Testis (tissue), 3 donors: Measurements from ENCODE around the gene LTV1. TPM values are rescaled to one million over a fixed set of nuclear protein-coding genes. Genes with fewer than 3 reads are reported as not detected.
"Not testable (repeated sequence)": the region's sequence is repeated elsewhere in the genome, so short reads cannot be mapped to it uniquely, and the experiment has no call there.

Experiments used
- DNase-seq: peaks from one replicate; pipeline ENCODE4 v3.0.0-alpha.2; 2019
- H3K27ac ChIP-seq, 2 donors: fragments of 200-600 bp; sonication (generic); one replicate each; pipeline ENCODE4 v1.5.1; 2019
- H3K27me3 ChIP-seq: fragments of 200-600 bp; sonication (generic); one replicate; pipeline ENCODE4 v1.5.1; 2019
- H3K36me3 ChIP-seq: fragments of 200-600 bp; sonication (generic); one replicate; pipeline ENCODE4 v1.5.1; 2017; ENCODE audit warnings: low read depth; ENCODE audit errors: missing control alignments
- H3K4me1 ChIP-seq: fragments of 200-600 bp; sonication (generic); one replicate; pipeline ENCODE4 v1.5.1; 2019
- H3K4me3 ChIP-seq, 2 donors: fragments of 200-600 bp; sonication (generic); one replicate each; pipeline ENCODE4 v1.5.1; 2017 to 2019
- H3K9me3 ChIP-seq: fragments of 200-600 bp; sonication (generic); one replicate; pipeline ENCODE4 v1.5.1; 2017
- POLR2A ChIP-seq: fragments of 450-650 bp; IDR thresholded peaks from one replicate; pipeline ENCODE4 v1.6.1; 2017; ENCODE audit warnings: antibody characterized with exemption, mild to moderate bottlenecking, moderate library complexity
- WGBS, 2 donors: methylation state at CpG; one replicate each; pipeline ENCODE4 v1.1.5; 2018; 5-methylcytosine and 5-hydroxymethylcytosine counted together
- intact Hi-C: fragments of 100-400 bp; cut with DNase I; formaldehyde crosslinking; loops from one replicate; pipeline ENCODE4 v1.15.1; 2023; ENCODE audit warnings: low total_unique reads
- polyA plus RNA-seq: library from polyadenylated mRNA; stranded (reverse); fragments of 350-450 nt; fragmentation: Illumina TruSeq; extraction: RNeasy Lipid Tissue Mini Kit (QIAGEN cat#74804); gene quantifications from one replicate; pipeline ENCODE4 v1.2.3, GENCODE V29; 2014; ENCODE audit warnings: low read depth, low replicate concordance; ENCODE audit not compliant: insufficient read depth
- total RNA-seq, 2 donors: library from RNA; depleted of rRNA; stranded (reverse); fragments of >200 nt; gene quantifications; one replicate each; pipeline ENCODE4 v1.2.3, GENCODE V29; 2016
- TF ChIP-seq, protein P1 (sequence below), 3 experiments: fragments of 450-650 bp in 2 of 3; fragments of 200-600 bp in 1 of 3; sonication (generic) in 1 of 3; IDR thresholded peaks; one replicate each; pipeline ENCODE4 v1.5.1; 2016 to 2019; ENCODE audit warnings: antibody characterized with exemption in 3 of 3, mild to moderate bottlenecking in 2 of 3, moderate library complexity in 1 of 3

Gene LTV1
- total and polyA plus RNA-seq, 3 donors from 2014 or later = 18.5 to 22.1 (median 19.7) TPM

DNA sequence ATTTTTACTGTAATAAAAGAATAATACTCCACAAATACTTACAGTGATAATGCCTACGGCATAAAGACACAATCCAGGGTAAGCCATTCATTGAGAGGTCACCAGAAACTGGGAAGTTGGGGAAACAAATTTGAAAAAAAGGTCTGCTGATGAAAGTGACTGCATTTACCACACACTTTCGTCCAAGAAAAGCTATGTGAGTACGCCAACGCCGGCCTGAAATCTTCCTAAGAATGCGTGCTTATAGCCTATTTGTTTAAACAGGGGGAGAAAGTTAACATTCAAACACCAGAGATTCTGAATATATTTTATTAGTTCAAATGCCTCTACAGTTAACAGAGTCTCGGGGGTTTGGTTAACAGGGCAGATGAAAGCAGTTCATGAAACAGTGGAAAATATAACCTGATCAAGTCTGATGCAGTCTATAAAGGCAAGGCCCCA lies 657 bp upstream of the LTV1 start:
- Histone ChIP-seq H3K27ac (peak overlapping the region; percentile 96), H3K4me1 (peaks cover 10% of the 10 kb centered on the region), H3K9me3 (no peaks in the 10 kb centered on the region), H3K27me3 (no peaks in the 10 kb centered on the region), H3K4me3 (peak overlapping the region; percentile 69 to 92), H3K36me3 (no peaks in the 10 kb centered on the region)
- DNase-seq = peak; percentile 28
- intact Hi-C loops = no loop called here
- no peak for TF ChIP-seq POLR2A
- TF ChIP-seq, protein P1, sequence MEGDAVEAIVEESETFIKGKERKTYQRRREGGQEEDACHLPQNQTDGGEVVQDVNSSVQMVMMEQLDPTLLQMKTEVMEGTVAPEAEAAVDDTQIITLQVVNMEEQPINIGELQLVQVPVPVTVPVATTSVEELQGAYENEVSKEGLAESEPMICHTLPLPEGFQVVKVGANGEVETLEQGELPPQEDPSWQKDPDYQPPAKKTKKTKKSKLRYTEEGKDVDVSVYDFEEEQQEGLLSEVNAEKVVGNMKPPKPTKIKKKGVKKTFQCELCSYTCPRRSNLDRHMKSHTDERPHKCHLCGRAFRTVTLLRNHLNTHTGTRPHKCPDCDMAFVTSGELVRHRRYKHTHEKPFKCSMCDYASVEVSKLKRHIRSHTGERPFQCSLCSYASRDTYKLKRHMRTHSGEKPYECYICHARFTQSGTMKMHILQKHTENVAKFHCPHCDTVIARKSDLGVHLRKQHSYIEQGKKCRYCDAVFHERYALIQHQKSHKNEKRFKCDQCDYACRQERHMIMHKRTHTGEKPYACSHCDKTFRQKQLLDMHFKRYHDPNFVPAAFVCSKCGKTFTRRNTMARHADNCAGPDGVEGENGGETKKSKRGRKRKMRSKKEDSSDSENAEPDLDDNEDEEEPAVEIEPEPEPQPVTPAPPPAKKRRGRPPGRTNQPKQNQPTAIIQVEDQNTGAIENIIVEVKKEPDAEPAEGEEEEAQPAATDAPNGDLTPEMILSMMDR (IDR thresholded peaks at IDR 0.05) = no peak
- 5 to 21% methylated on average over 7 of the region's 7 CpGs for WGBS, 2 donors

GRCh38 chr6:143843677-143843999 lies 500 bp downstream of the LTV1 start:
- intact Hi-C loops = no loop called here
- H3K9me3 ChIP-seq = no peaks in the 10 kb centered on the region
- peaks cover 10% of the 10 kb centered on the region for H3K4me1 ChIP-seq
- H3K27me3 ChIP-seq = no peaks in the 10 kb centered on the region
- H3K36me3 ChIP-seq = no peaks in the 10 kb centered on the region
- no peak for TF ChIP-seq POLR2A
- TF ChIP-seq, protein P1 (IDR thresholded peaks at IDR 0.05) = no peak
- peak overlapping the region; percentile 69 to 92 for H3K4me3 ChIP-seq
- H3K27ac ChIP-seq = peak overlapping the region; percentile 96
- DNase-seq = no peak
- 0 to 2% methylated on average over 9 of the region's 9 CpGs for WGBS, 2 donors

- H3K27me3 ChIP-seq = no peaks in the 10 kb centered on the region
- H3K9me3 ChIP-seq = no peaks in the 10 kb centered on the region
- H3K27ac ChIP-seq = no peak overlapping the region
- no peak for DNase-seq
- H3K36me3 ChIP-seq = no peaks in the 10 kb centered on the region
- peaks cover 10% of the 10 kb centered on the region for H3K4me1 ChIP-seq
- intact Hi-C loops = no loop called here
- 3 to 5% methylated on average over 4 of the region's 4 CpGs for WGBS, 2 donors
- peak overlapping the region; percentile 69 to 92 for H3K4me3 ChIP-seq
- TF ChIP-seq POLR2A = no peak
- TF ChIP-seq, protein P1 (IDR thresholded peaks at IDR 0.05) = no peak
Measured at GRCh38 chr6:143844006-143844405, 868 bp downstream of the LTV1 start.

GRCh38 chr6:143845033-143845432 lies 1.9 kb downstream of the LTV1 start:
- H3K4me3 ChIP-seq = no peak overlapping the region
- no peak for DNase-seq
- no peak overlapping the region for H3K27ac ChIP-seq
- TF ChIP-seq POLR2A = no peak
- TF ChIP-seq, protein P1 (IDR thresholded peaks at IDR 0.05) = no peak
- H3K4me1 ChIP-seq = peaks cover 6% of the 10 kb centered on the region
- intact Hi-C loops = no loop called here
- H3K36me3 ChIP-seq = no peaks in the 10 kb centered on the region
- H3K27me3 ChIP-seq = no peaks in the 10 kb centered on the region
- 83% methylated on average over 5 of the region's 5 CpGs for WGBS, 2 donors
- H3K9me3 ChIP-seq = no peaks in the 10 kb centered on the region

DNA sequence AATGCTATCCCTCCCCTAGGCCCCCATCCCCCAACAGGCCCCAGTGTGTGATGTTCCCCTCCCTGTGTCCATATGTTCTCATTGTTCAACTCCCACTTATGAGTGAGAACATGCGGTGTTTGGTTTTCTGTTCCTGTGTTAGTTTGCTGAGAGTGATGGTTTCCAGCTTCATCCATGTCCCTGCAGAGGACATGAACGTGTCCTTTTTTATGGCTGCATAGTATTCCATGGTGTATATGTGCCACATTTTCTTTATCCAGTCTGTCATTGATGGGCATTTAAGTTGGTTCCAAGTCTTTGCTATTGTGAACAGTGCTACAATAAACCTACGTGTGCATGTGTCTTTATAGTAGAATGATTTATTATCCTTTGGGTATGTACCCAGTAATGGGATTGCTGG lies 8.6 kb downstream of the LTV1 start:
- H3K27ac ChIP-seq, intact Hi-C loops, H3K4me3 ChIP-seq, H3K9me3 ChIP-seq, H3K27me3 ChIP-seq, H3K36me3 ChIP-seq, H3K4me1 ChIP-seq, DNase-seq: not testable (repeated sequence)
- WGBS, 2 donors = 96 to 98% methylated on average over 3 of the region's 3 CpGs

- H3K9me3 ChIP-seq, H3K36me3 ChIP-seq: not testable (repeated sequence)
- 96 to 97% methylated on average over 1 of the region's 1 CpG for WGBS, 2 donors
Measured at GRCh38 chr6:143855057-143855456, 11.9 kb downstream of the LTV1 start.

DNA sequence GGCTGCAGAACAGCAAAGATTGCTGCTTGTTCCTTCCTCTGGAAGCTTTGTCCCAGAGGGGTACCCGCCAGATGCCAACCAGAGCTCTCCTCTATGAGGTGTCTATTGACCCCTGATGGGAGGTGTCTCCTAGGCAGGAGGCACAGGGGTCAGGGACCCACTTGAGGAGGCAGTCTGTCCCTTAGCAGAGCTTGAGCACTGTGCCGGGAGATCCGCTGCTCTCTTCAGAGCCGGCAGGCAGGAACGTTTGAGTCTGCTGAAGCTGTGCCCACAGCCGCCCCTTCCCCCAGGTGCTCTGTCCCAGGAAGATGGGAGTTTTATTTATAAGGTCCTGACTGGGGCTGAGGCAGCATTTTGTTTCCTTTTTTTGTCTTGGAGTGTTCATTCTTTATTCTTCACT lies 13.6 kb downstream of the LTV1 start:
- H3K4me1 ChIP-seq, intact Hi-C loops, H3K27me3 ChIP-seq, H3K9me3 ChIP-seq, H3K4me3 ChIP-seq, DNase-seq, H3K36me3 ChIP-seq, H3K27ac ChIP-seq: not testable (repeated sequence)
- WGBS, 2 donors = 89 to 96% methylated on average over 5 to 6 of the region's 6 CpGs

More at GRCh38 chr6:143855057-143855456, 11.9 kb downstream of the LTV1 start:
- H3K27ac ChIP-seq, H3K27me3 ChIP-seq, intact Hi-C loops, H3K4me3 ChIP-seq, DNase-seq, H3K4me1 ChIP-seq: not testable (repeated sequence)
